ENCODE data around the gene CCR6. TPM values are rescaled to one million over a fixed set of nuclear protein-coding genes. Genes with fewer than 3 reads are reported as not detected.
A peak's percentile ranks its signal among the peaks of the same experiment; 100 is the strongest.
"Not testable (repeated sequence)": the region's sequence is repeated elsewhere in the genome, so short reads cannot be mapped to it uniquely, and the experiment has no call there.

The CCR6 gene
- total RNA-seq, 1 experiment from 2014 or later = not detected

DNA sequence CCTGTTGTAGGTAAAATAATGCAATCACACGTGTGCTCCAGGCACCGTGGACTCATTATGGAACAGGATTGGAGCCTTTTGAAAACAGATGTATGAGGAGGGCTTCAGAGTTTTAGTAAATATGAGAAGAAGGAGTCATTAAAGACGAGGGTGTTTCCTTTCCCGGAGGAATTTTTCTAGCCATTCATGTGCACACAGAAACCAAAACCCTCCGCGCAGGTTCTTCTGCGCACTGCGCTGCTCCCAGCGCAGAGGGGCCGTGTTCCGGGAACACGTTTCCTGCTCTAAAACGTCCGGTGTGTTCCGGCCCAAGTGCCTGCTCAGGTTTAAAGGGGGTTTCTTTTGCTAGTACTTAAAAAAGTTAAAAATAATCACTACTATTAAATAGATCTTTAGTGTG lies 23.2 kb downstream of the CCR6 start:
- Histone ChIP-seq H3K27me3 (no peaks in the 10 kb centered on the region), H3K9me3 (no peaks in the 10 kb centered on the region), H3K4me3 (no peak overlapping the region), H3K36me3 (no peaks in the 10 kb centered on the region)
- DNase-seq = no peak

GRCh38 chr6:167146977-167147376 lies 24.1 kb downstream of the CCR6 start:
- no peaks in the 10 kb centered on the region for H3K9me3 ChIP-seq
- H3K4me3 ChIP-seq = no peak overlapping the region
- no peaks in the 10 kb centered on the region for H3K36me3 ChIP-seq
- DNase-seq = no peak
- no peaks in the 10 kb centered on the region for H3K27me3 ChIP-seq

DNA sequence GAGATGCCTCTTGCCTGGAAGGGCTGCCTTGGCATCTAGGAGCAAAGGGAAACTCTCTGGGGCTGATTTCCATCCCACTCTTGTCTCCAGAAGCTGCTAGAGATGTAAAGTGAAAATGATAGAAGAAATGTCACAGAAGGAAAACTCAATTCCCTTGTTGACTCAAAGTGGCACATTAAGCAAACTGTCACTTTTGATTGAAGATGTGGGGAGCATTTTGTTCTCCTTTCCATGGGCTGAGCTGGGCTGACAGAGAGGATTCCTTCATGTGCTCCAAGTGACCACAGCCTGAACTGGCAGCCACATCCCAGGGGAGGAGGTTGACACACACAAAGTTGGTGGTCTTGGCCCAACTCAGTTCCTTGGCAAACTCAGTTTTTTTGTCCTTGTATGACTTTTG lies 25.1 kb downstream of the CCR6 start:
- Histone ChIP-seq H3K36me3 (no peaks in the 10 kb centered on the region), H3K27me3 (no peaks in the 10 kb centered on the region), H3K9me3 (no peaks in the 10 kb centered on the region), H3K4me3 (no peak overlapping the region)
- no peak for DNase-seq

DNA sequence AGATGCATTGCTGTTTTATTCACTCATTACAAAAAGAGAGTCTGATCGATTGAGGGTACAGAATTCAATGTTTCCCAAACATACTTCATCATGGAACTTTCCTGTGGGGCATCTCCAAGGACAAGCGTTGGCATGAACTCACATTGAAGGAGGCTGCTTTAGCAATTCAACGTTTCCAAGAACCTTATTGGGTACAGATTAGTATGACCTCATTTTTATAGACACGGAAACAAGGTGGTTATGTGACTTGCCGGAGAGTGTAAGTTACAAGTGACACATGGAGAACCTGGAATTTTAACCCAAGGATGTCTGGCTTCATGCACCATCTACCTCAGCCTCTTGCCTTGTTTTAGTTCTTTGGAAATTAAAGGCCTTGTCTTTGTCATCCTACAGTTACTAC lies 26.1 kb downstream of the CCR6 start:
- H3K36me3 ChIP-seq = no peaks in the 10 kb centered on the region

GRCh38 chr6:167150941-167151549 lies 28.1 kb downstream of the CCR6 start:
- H3K36me3 ChIP-seq = no peaks in the 10 kb centered on the region
- no peak overlapping the region for H3K4me3 ChIP-seq
- H3K9me3 ChIP-seq = no peaks in the 10 kb centered on the region
- no peak for DNase-seq
- H3K27me3 ChIP-seq = no peaks in the 10 kb centered on the region

More for the DNA sequence above, 26.1 kb downstream of the CCR6 start:
- Histone ChIP-seq H3K27me3 (no peaks in the 10 kb centered on the region), H3K9me3 (no peaks in the 10 kb centered on the region), H3K4me3 (no peak overlapping the region)
- no peak for DNase-seq

GRCh38 chr6:167151648-167152047 lies 28.8 kb downstream of the CCR6 start:
- no peak for DNase-seq
- Histone ChIP-seq H3K36me3 (no peaks in the 10 kb centered on the region), H3K9me3 (no peaks in the 10 kb centered on the region), H3K27me3 (no peaks in the 10 kb centered on the region), H3K4me3 (no peak overlapping the region)

DNA sequence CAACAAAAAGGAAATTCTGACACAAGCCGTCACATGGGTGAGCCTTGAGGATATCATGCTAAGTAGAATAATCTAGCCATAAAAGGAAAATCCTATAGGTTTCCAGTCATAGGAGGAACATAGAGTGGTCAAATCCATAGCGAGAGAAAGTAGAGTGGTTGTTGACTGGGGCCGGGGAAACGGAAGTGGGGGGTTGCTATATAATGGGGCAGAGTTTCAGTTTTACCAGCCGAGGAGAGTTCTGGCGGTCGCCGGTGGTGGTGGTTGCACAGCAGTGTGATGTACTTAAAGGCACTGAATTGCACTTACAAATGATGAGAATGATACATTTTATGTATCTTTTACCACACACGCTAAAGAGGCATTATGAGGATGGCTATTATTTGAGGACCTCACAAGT lies 30.0 kb downstream of the CCR6 start:
- Histone ChIP-seq H3K9me3 (no peaks in the 10 kb centered on the region), H3K4me3 (peak overlapping the region; percentile 16), H3K27me3 (no peaks in the 10 kb centered on the region), H3K36me3 (no peaks in the 10 kb centered on the region)
- DNase-seq = no peak

GRCh38 chr6:167153521-167153959 lies 30.6 kb downstream of the CCR6 start:
- H3K4me3 ChIP-seq = peak overlapping the region; percentile 16
- peak; percentile 69 for DNase-seq
- no peaks in the 10 kb centered on the region for H3K27me3 ChIP-seq
- no peaks in the 10 kb centered on the region for H3K36me3 ChIP-seq
- no peaks in the 10 kb centered on the region for H3K9me3 ChIP-seq

DNA sequence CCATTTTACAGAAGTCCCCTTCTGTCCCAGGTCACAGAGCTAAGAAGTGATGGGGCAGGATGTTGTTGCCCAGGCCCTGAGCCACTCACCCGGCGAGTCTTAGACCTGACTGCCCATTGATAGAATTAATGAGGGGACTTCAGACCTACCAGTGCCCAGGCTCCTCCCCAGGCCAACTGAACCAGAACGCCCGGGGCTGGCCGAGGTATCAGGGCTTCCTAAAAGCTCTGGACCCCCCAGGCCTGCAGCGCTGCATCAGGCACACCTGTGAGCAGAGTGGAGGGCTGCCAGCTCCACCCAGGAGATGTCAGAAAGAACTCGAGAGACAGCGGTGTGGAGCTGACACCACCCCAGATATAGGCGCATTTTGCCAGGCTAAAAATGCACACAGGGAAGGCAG lies 31.4 kb downstream of the CCR6 start:
- Histone ChIP-seq H3K4me3 (no peak overlapping the region), H3K27me3 (no peaks in the 10 kb centered on the region), H3K36me3 (no peaks in the 10 kb centered on the region), H3K9me3 (no peaks in the 10 kb centered on the region)
- no peak for DNase-seq

- H3K27me3 ChIP-seq = no peaks in the 10 kb centered on the region
- H3K9me3 ChIP-seq = no peaks in the 10 kb centered on the region
- H3K36me3 ChIP-seq = no peaks in the 10 kb centered on the region
- DNase-seq = no peak
- H3K4me3 ChIP-seq = no peak overlapping the region
Measured at GRCh38 chr6:167154895-167155294, 32.0 kb downstream of the CCR6 start.

DNA sequence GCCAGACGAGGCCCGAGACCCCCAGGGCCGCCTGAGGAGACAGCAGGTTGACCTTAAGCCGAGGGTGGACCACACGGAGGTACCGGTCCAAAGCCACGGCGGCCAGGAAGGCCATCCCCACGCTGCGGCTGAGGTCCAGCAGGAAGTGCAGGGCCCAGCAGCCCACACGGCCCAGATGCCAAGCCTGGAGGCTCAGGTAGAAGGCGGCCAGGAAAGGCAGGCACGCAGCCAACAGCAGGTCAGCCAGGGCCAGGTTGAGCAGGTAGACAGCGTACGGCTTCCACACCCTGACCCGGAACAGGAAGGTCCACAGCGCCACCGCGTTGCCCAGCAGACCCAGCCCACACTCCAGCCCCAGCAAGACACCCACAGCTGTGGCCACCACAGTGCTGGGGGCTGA lies 34.5 kb downstream of the CCR6 start:
- no peak for DNase-seq
- no peaks in the 10 kb centered on the region for H3K27me3 ChIP-seq
- H3K9me3 ChIP-seq = no peaks in the 10 kb centered on the region
- H3K36me3 ChIP-seq = no peaks in the 10 kb centered on the region
- no peak overlapping the region for H3K4me3 ChIP-seq

- Histone ChIP-seq H3K4me3 (no peak within 1 kb of the TSS), H3K36me3 (no peaks in the 10 kb centered on the region), H3K9me3 (no peaks in the 10 kb centered on the region), H3K27me3 (no peaks in the 10 kb centered on the region)
- no peak for DNase-seq
Measured at GRCh38 chr6:167157863-167158262, 35.0 kb downstream of the CCR6 start, which contains the start of gene GPR31. Gene GPR31 (minus strand): TSS chr6:167157980. CDS start chr6:167157831, 149 bp downstream.

DNA sequence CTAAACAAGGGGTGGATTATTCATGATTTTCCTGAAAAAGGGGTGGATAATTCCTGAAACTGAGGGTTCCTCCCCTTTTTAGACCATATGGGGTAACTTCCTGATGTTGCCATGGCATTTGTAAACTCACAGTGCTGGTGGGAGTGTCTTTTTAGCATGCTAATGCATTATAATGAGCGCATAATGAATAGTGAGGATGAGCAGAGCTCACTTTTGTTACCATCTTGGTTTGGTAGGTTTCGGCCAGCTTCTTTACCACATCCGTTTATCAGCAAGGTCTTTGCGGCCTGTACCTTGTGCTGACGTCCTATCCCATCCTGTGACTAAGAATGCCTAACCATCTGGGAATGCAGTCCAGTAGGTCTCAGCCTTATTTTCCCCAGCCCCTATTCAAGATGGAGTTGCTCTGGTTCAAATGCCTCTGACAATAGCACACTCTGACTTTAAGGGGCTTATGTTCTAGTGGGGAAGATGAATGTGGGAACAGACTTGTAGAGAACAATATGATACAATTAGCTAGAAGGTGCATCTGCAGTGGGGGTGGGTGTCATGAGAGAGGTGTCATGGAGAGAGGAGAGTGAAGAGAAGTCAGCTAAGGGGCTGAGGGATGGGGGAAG lies 39.1 kb downstream of the CCR6 start:
- Histone ChIP-seq H3K36me3 (no peaks in the 10 kb centered on the region), H3K9me3 (no peaks in the 10 kb centered on the region), H3K27me3 (no peaks in the 10 kb centered on the region), H3K4me3 (no peak overlapping the region)
- DNase-seq = no peak

GRCh38 chr6:167162591-167162990 lies 39.7 kb downstream of the CCR6 start:
- Histone ChIP-seq H3K4me3 (no peak overlapping the region), H3K36me3 (no peaks in the 10 kb centered on the region), H3K27me3 (no peaks in the 10 kb centered on the region), H3K9me3 (no peaks in the 10 kb centered on the region)
- no peak for DNase-seq

DNA sequence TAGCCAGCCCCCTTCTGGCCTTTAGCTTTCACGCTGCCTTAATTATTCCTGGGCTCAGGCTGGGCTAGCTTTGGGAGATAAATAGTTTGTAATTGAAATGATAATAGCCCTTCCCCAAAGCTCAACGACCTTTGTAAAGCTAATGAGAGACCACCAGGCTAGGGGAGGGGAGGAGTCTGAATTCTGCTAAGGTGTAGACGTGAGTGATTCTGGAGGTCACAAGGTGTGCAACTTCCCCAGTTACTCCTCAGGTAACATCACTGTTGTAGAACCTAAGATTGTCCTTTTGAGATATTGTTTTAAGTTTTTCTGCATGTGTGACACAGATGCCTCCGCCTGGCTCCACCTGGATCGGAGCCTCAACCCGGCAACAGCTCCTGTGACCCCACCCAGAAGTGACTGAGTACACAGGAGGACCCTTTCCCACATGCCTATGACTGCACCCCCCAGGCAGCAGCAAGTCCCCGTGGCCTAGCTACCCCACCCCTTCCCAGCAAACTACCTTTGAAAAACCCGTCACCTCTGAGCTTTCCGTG lies 40.6 kb downstream of the CCR6 start:
- no peak for DNase-seq
- H3K27me3 ChIP-seq = no peaks in the 10 kb centered on the region
- no peak overlapping the region for H3K4me3 ChIP-seq
- no peaks in the 10 kb centered on the region for H3K36me3 ChIP-seq
- no peaks in the 10 kb centered on the region for H3K9me3 ChIP-seq

- H3K27me3 ChIP-seq = no peaks in the 10 kb centered on the region
- no peaks in the 10 kb centered on the region for H3K9me3 ChIP-seq
- DNase-seq = no peak
- no peaks in the 10 kb centered on the region for H3K36me3 ChIP-seq
- no peak overlapping the region for H3K4me3 ChIP-seq
Measured at GRCh38 chr6:167164261-167164660, 41.4 kb downstream of the CCR6 start.

DNA sequence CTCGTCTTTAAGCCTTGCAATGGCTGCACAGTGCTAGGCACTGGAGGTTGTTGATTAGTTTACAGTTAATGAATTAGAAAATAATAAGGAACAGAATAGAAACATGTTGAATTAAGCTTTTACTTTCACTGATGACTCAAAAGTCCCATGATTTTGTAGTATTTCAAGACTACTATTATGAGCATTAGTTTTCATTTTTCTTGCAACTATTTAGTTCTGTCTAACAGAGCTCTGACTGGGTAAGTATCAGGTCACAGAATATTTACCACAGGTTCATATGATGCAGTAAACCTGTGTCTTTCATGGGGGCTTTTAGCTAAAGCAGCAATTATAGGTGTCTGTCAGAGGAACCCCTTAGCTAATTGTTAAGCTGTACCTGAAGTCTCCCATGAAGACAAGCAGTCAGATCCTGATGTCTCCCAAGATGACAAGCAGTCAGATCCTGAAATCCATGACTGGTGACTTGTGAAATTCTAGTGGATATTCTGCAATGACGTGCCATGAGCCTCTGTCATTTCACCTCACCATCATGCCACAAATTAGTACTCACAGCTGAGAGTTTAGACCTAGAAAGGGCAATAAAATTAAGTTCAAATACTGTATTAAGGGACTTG lies 43.1 kb downstream of the CCR6 start:
- H3K36me3 ChIP-seq = no peaks in the 10 kb centered on the region
- H3K9me3 ChIP-seq = no peaks in the 10 kb centered on the region
- H3K4me3 ChIP-seq = no peak overlapping the region
- DNase-seq = no peak
- H3K27me3 ChIP-seq = no peaks in the 10 kb centered on the region

DNA sequence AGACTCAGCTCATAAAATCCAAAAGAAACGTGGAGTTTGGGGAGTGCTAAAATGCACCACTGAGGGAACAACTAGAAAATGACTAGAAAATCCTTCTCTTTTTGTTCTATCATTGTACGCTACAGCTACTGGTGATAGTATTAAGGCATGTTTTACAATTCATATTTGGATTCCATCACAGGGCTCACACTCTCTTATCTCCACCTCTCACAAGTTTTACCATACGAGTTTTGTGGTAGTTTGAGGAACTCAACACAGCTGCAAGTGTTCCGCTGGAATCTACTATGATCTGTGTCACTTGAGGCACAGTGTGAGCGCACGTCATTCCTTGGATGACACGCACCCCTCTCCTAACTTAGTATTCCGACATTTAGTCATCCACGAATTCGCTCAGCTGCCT lies 44.8 kb downstream of the CCR6 start:
- H3K9me3 ChIP-seq, DNase-seq, H3K27me3 ChIP-seq, H3K36me3 ChIP-seq, H3K4me3 ChIP-seq: not testable (repeated sequence)

All from MG63 (cell line).